B cell (primary cell): Measurements from ENCODE around the gene RPTOR. TPM values are rescaled to one million over a fixed set of nuclear protein-coding genes. Genes with fewer than 3 reads are reported as not detected.

ENCODE experiments used
- ATAC-seq: fragments of 200-7000 bp; cut with Tn5 transposase; one replicate; pipeline ENCODE4 v1.10.0; 2021; ENCODE audit warnings: low read depth, mild to moderate bottlenecking, moderate number of reproducible peaks, moderate library complexity
- CTCF ChIA-PET: fragments of 350-600 bp; sonication (Branson Sonifier 250); formaldehyde crosslinking; loops from one replicate; lab custom pipeline; 2021; ENCODE audit warnings: antibody characterized with exemption, inconsistent platforms; lab: Charles Lee
- POLR2A ChIA-PET: fragments of 350-600 bp; sonication (Branson Sonifier 250); formaldehyde crosslinking; loops from one replicate; lab custom pipeline; 2021; ENCODE audit warnings: antibody characterized with exemption; lab: Charles Lee
- DNase-seq: peaks from one replicate; pipeline ENCODE4 v3.0.0; 2013
- H2AFZ ChIP-seq: 2 replicates; pipeline ENCODE4 v1.6.1; 2012; ENCODE audit warnings: mild to moderate bottlenecking, low read depth, low read length; ENCODE audit not compliant: insufficient read depth, poor library complexity, severe bottlenecking
- H3K27ac ChIP-seq, 2 donors: 1 replicate in 1 of 2; 2 replicates in 1 of 2; pipeline ENCODE4 v1.5.1; 2012 to 2013; ENCODE audit warnings: low read length in 2 of 2, mild to moderate bottlenecking in 2 of 2, moderate library complexity in 1 of 2
- H3K27me3 ChIP-seq, 4 experiments: fragments of 200-600 bp in 1 of 4; sonication (generic) in 1 of 4; replicated peaks in 1 of 4; 1 replicate in 2 of 4; 2 replicates in 2 of 4; pipeline versions ENCODE4 v1.6.1 to v1.7.0; 2013 to 2016; ENCODE audit warnings: low read length in 3 of 4, mild to moderate bottlenecking in 2 of 4, mixed read lengths in 1 of 4, moderate library complexity in 1 of 4; ENCODE audit not compliant: insufficient read depth in 4 of 4, control insufficient read depth in 3 of 4; ENCODE audit errors: control extremely low read depth in 1 of 4
- H3K36me3 ChIP-seq, 2 experiments: replicated peaks in 1 of 2; 1 replicate in 1 of 2; 2 replicates in 1 of 2; pipeline versions ENCODE4 v1.6.1 to v1.7.1; 2013; ENCODE audit warnings: low read length in 1 of 2; ENCODE audit not compliant: insufficient read depth in 2 of 2, control insufficient read depth in 1 of 2; ENCODE audit errors: control extremely low read depth in 1 of 2, extremely low read depth in 1 of 2
- H3K4me1 ChIP-seq, 2 donors: fragments of 200-600 bp in 1 of 2; sonication (generic) in 1 of 2; 1 replicate in 1 of 2; 2 replicates in 1 of 2; pipeline versions ENCODE4 v1.5.1 to v1.6.1; 2013 to 2017; ENCODE audit warnings: low read length in 2 of 2; ENCODE audit not compliant: control insufficient read depth in 2 of 2, insufficient read depth in 2 of 2
- H3K4me2 ChIP-seq: replicated peaks from 2 replicates; pipeline ENCODE3; 2012; ENCODE audit warnings: mild to moderate bottlenecking, low read depth, low read length; ENCODE audit not compliant: poor library complexity, severe bottlenecking
- H3K4me3 ChIP-seq, 5 experiments: fragments of 200-600 bp in 1 of 5; sonication (generic) in 1 of 5; 1 replicate in 3 of 5; 2 replicates in 2 of 5; pipeline versions ENCODE4 v1.5.1 to v1.7.0; 2011 to 2016; ENCODE audit warnings: low read length in 4 of 5, mild to moderate bottlenecking in 4 of 5, low read depth in 2 of 5, control low read depth in 1 of 5, moderate library complexity in 1 of 5; ENCODE audit not compliant: insufficient read depth in 1 of 5; ENCODE audit errors: control extremely low read depth in 1 of 5, extremely low read depth in 1 of 5
- H3K79me2 ChIP-seq: fragments of 200-600 bp; sonication (generic); one replicate; pipeline ENCODE4 v1.6.0; 2016; ENCODE audit warnings: low read length; ENCODE audit not compliant: control insufficient read depth, insufficient read depth
- H3K9ac ChIP-seq: fragments of 200-600 bp; sonication (generic); 2 replicates; pipeline ENCODE4 v1.6.1; 2017; ENCODE audit warnings: mild to moderate bottlenecking, low read length, moderate library complexity
- H3K9me3 ChIP-seq, 3 donors: one replicate each; pipeline versions ENCODE4 v1.6.1 to v1.7.1; 2013; ENCODE audit warnings: low read length in 2 of 3; ENCODE audit not compliant: control insufficient read depth in 2 of 3, insufficient read depth in 1 of 3; ENCODE audit errors: control extremely low read depth in 1 of 3
- H4K20me1 ChIP-seq: 2 replicates; pipeline ENCODE4 v1.6.0; 2012; ENCODE audit warnings: mild to moderate bottlenecking, low read length; ENCODE audit not compliant: insufficient read depth, control insufficient read depth, poor library complexity, severe bottlenecking
- H3K27ac Mint-ChIP-seq: one replicate; pipeline ENCODE4 v1.8.0; 2021; ENCODE audit warnings: mixed read lengths
- H3K27me3 Mint-ChIP-seq: one replicate; pipeline ENCODE4 v1.8.0; 2021; ENCODE audit warnings: mixed read lengths
- H3K4me1 Mint-ChIP-seq: one replicate; pipeline ENCODE4 v1.8.0; 2021; ENCODE audit warnings: mixed read lengths
- H3K4me3 Mint-ChIP-seq: one replicate; pipeline ENCODE4 v1.8.0; 2021; ENCODE audit warnings: mixed read lengths
- H3K9me3 Mint-ChIP-seq: one replicate; pipeline ENCODE4 v1.8.0; 2022; ENCODE audit warnings: mixed read lengths; ENCODE audit not compliant: insufficient read depth
- CTCF ChIP-seq: fragments of 200-600 bp; IDR thresholded peaks from one replicate; pipeline ENCODE4 v1.8.0; 2022; ENCODE audit warnings: antibody characterized with exemption, mild to moderate bottlenecking
- EZH2 ChIP-seq: IDR thresholded peaks from 2 replicates; pipeline ENCODE4 v1.6.1; 2012; ENCODE audit warnings: borderline replicate concordance, low read depth, mild to moderate bottlenecking, moderate library complexity, low read length; ENCODE audit not compliant: insufficient read depth, poor library complexity, severe bottlenecking
- WGBS: methylation state at CpG from one replicate; pipeline ENCODE4 v1.1.5; 2013; ENCODE audit warnings: missing lambda C conversion rate; ENCODE audit not compliant: insufficient coverage; 5-methylcytosine and 5-hydroxymethylcytosine counted together
- intact Hi-C: fragments of 100-400 bp; cut with micrococcal nuclease; formaldehyde crosslinking; loops from one replicate; pipeline ENCODE4 v1.10.0; 2022
- polyA plus RNA-seq: library from polyadenylated mRNA; depleted of rRNA; stranded (reverse); fragments of >200 nt; gene quantifications from 2 replicates; pipeline ENCODE4 v1.2.3, GENCODE V29; 2012
- total RNA-seq, 2 donors: library from RNA; stranded (reverse); fragments of 120-200 nt in 1 of 2; gene quantifications; 1 replicate in 1 of 2; 2 replicates in 1 of 2; pipeline versions ENCODE4 v1.2.3 to v1.2.4, GENCODE V29; 2013 to 2022

The RPTOR gene
- total and polyA plus RNA-seq, 2 donors (not counting 1 experiment from before 2014, with no cell fraction given), result 13.4 to 58.8 TPM

- H3K9ac ChIP-seq, result no peak overlapping the region
- DNase-seq (no peak), ATAC-seq (no peak)
- CTCF ChIA-PET, result no interaction called here
- H3K27ac ChIP-seq, result no peak overlapping the region
- H3K36me3 ChIP-seq, result peaks cover 0 to 32% of the 10 kb centered on the region in 2 experiments
- no peak for TF ChIP-seq EZH2
- no peak for TF ChIP-seq CTCF
- no peaks in the 10 kb centered on the region for H4K20me1 ChIP-seq
- 94% methylated on average over 29 of the region's 31 CpGs for WGBS
- no peak overlapping the region for H3K4me2 ChIP-seq
- H3K79me2 ChIP-seq, result peaks cover 9% of the 10 kb centered on the region
- H2AFZ ChIP-seq, result no peak overlapping the region
- Mint-ChIP-seq H3K27me3 (no peaks in the 10 kb centered on the region), H3K4me1 (peaks cover 14% of the 10 kb centered on the region), H3K9me3 (no peaks in the 10 kb centered on the region), H3K27ac (no peak overlapping the region), H3K4me3 (no peak overlapping the region)
- POLR2A ChIA-PET, result no interaction called here
- no peak overlapping the region for H3K4me3 ChIP-seq
- no peaks in the 10 kb centered on the region for H3K9me3 ChIP-seq
- no peaks in the 10 kb centered on the region for H3K27me3 ChIP-seq
- intact Hi-C loops, result no loop called here
- peaks cover 0 to 12% of the 10 kb centered on the region in 2 donors for H3K4me1 ChIP-seq
These were observed 348.4 kb downstream of the RPTOR start for GRCh38 chr17:80892900-80893603.

GRCh38 chr17:80893604-80894438 lies 349.2 kb downstream of the RPTOR start:
- H3K9me3 ChIP-seq, result no peaks in the 10 kb centered on the region
- H3K27ac ChIP-seq, result no peak overlapping the region
- ChIA-PET CTCF (no interaction called here), POLR2A (no interaction called here)
- Mint-ChIP-seq H3K27ac (peak overlapping the region; percentile 38), H3K9me3 (no peaks in the 10 kb centered on the region), H3K4me3 (no peak overlapping the region), H3K4me1 (peaks cover 14% of the 10 kb centered on the region), H3K27me3 (no peaks in the 10 kb centered on the region)
- no peak overlapping the region for H2AFZ ChIP-seq
- H3K4me1 ChIP-seq, result peaks cover 0 to 12% of the 10 kb centered on the region in 2 donors
- ATAC-seq (no peak), DNase-seq (no peak)
- peaks cover 3% of the 10 kb centered on the region for H3K79me2 ChIP-seq
- H3K4me3 ChIP-seq, result no peak overlapping the region
- 98% methylated on average over 31 of the region's 34 CpGs for WGBS
- no peaks in the 10 kb centered on the region for H3K27me3 ChIP-seq
- TF ChIP-seq CTCF (no peak), EZH2 (no peak)
- peaks cover 0 to 31% of the 10 kb centered on the region in 2 experiments for H3K36me3 ChIP-seq
- intact Hi-C loops, result no loop called here
- no peak overlapping the region for H3K4me2 ChIP-seq
- H3K9ac ChIP-seq, result no peak overlapping the region
- no peaks in the 10 kb centered on the region for H4K20me1 ChIP-seq
